Measurements from ENCODE around the gene MPL.

The MPL gene

GRCh38 chr1:43306688-43307457 lies 30.7 kb upstream of the MPL start:
- DNase-seq, result no peak

GRCh38 chr1:43307458-43308158 lies 30.0 kb upstream of the MPL start:
- DNase-seq, result no peak

- no peak for DNase-seq
These were observed 28.8 kb upstream of the MPL start for GRCh38 chr1:43308635-43309404.

- no peak for DNase-seq
These were observed 28.1 kb upstream of the MPL start for GRCh38 chr1:43309405-43310025.

- DNase-seq, result no peak
These were observed 26.1 kb upstream of the MPL start for GRCh38 chr1:43311521-43311920.

- no peak for DNase-seq
These were observed 25.4 kb upstream of the MPL start for GRCh38 chr1:43312212-43312623.

DNA sequence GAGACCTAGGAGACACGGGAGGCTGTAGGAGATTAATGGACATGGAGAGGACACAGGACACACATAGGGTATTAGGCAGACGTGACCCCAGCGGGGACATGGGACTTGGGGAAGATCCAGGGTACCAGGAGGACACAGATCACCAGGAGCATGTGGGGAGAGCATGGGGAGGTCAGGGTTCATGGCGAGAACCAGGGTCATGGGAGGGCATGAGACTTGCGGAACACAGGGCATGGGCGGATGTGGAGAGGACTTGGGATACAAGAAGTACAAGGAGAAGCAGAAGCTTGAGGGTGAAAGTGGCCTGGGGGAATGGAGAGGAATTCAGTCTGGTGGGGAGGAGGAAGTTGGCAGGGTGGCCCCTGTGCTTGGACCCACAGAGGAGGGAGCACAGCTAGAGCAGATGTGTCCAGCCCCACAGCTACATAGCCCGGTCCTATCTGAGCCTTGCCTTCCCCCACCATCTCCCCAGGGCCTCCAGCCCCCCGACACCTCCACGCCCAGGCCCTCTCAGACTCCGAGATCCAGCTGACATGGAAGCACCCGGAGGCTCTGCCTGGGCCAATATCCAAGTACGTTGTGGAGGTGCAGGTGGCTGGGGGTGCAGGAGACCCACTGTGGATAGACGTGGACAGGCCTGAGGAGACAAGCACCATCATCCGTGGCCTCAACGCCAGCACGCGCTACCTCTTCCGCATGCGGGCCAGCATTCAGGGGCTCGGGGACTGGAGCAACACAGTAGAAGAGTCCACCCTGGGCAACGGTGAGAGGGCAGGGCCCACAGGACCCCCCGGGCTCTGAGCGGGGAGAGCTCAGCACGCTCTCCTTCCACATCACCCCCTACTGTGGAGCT lies 24.7 kb upstream of the MPL start:
- DNase-seq, result no peak

DNA sequence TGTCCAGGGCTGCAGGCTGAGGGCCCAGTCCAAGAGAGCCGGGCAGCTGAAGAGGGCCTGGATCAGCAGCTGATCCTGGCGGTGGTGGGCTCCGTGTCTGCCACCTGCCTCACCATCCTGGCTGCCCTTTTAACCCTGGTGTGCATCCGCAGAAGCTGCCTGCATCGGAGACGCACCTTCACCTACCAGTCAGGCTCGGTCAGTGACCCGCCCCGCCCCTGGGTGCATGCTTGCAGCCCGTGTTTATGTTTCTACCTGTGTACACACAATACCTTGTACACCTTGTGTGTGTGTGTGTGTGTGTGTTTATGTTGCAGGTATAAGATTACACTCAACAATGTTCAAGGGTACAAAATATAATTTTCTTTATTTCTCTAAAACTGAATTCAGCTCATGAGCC lies 23.8 kb upstream of the MPL start:
- DNase-seq, result no peak

GRCh38 chr1:43314233-43314632 lies 23.4 kb upstream of the MPL start:
- DNase-seq, result no peak

GRCh38 chr1:43315481-43315880 lies 22.1 kb upstream of the MPL start:
- DNase-seq, result no peak

DNA sequence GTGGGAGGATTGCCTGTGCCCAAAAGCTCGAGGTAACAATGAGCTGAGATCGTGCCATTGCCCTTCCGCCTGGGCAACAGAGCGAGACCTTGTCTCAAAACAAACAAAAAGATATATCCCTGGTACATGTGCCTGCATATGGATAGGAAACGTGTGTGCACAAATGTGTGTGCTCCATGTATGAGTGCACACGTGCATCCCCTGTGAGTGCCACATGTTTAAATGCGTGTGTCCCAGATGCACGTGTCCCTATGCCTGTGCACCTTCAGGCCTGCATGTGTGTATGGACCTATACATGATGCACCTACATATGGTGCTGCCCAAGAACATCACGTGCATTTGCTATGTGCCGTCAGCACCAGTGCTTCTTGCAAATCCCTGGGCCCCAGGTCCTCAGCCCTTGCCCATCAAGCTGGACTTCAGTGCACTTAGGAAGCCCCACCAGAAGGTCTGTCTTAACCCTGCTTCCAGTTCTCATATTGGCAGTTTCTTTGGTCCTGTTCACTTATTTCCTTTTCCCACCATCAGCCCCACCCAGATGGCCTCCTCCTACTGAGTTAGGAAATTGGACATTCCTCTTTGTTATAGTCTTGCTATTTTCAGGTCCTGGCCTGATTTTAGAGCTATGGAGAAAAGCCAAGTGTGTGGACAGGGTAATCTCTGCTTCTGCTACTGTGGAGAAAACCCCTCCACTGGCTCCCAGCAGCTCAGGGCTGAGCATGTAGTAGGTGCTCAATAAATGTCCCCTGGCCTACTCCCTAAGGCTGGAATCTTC lies 21.5 kb upstream of the MPL start:
- DNase-seq, result no peak

- no peak for DNase-seq
These were observed 20.7 kb upstream of the MPL start for GRCh38 chr1:43316738-43317520.

- DNase-seq, result peak; percentile 77
These were observed 19.7 kb upstream of the MPL start for GRCh38 chr1:43317817-43318471.

DNA sequence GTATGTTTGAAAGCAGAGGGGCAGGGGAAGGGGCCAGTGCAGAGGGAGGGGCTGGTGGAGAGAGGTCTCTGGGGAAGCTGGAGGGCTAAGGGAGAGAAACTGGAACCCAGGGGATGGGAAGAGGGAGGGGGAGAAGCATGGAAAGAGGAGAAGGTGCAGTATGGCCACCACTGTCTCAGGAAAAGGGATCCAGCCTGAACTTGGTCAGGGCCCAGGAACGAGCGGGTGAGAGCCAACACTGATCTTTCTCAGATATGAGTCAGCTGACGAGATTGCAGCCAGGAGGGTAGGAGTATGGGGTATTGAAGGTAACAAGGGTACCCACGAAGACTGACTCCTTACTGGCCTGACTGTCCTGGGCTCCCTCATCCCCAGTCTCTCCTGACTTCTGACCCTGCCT lies 18.8 kb upstream of the MPL start:
- no peak for DNase-seq

- DNase-seq, result no peak
These were observed 18.3 kb upstream of the MPL start for GRCh38 chr1:43319288-43319687.

DNA sequence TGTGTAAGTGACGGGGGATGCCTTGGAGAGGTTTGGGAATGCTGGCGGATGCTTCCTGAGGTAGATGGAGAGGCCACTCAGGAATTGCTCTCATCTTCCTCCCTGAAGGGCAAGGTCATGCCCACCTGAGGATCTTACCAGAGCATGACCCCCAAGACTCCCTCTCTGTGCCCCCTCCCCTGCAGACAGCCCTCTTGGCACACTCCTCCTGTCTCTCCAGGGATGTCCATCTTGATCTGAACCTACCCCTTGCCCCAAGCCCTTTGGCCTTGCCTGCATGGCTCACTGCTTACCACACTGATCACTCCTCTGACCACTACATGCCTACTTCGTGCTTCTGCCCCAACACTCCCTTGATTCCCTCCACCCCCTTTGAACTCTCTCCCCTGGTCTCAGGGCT lies 17.9 kb upstream of the MPL start:
- DNase-seq, result no peak

- DNase-seq, result no peak
These were observed 16.2 kb upstream of the MPL start for GRCh38 chr1:43321331-43321891.

DNA sequence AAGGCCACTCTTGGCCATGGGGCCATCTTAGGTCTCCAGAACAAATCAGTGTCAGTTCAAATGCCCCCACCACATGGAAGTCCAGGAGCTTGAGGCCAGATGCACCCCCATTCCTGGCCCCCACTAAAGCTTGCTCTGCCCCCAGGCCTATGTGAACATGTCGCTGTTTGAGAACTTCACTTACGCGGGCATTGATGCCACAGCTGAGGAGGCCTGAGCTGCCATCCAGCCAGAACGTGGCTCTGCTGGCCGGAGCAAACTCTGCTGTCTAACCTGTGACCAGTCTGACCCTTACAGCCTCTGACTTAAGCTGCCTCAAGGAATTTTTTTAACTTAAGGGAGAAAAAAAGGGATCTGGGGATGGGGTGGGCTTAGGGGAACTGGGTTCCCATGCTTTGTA lies 15.1 kb upstream of the MPL start:
- DNase-seq, result no peak

DNA sequence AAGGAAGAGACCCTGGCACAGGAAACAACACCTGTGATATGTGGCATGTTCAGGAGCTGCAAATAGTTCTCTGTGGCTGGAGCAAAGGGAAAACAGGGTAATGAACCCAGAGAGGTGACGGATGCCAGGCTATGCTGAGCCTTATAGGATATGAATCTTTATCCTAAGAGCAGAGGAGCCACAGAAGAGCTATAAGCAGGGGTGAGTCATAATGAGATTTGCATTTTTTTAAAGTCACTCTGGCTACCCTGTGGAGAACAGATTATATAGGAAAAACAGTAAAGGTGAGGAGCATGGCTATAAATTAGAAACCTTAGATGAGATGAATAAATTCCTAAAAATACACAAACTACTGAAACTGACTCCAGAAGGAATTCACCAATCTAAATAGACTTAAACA lies 12.8 kb upstream of the MPL start:
- no peak for DNase-seq

DNA sequence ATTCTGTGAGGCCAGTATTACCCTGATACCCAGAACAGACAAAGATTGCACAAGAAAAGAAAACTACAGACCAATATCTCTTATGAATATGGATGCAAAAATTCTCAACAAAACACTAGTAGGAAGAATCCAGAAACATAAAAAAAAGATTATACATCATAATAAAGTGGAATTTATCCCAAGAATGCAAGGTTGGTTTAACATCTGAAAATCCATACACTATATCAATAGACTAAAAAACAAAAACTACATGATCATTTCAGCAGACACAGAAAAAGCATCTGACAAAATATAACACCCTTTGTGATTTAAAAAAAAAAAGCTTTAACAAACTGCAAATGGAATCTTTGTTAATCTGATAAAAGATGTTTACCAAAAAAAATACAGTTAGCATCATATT lies 12.2 kb upstream of the MPL start:
- DNase-seq, result no peak

All from NCI-H1694 (cell line).